Measurements from ENCODE around the gene PFDN6.

DNA sequence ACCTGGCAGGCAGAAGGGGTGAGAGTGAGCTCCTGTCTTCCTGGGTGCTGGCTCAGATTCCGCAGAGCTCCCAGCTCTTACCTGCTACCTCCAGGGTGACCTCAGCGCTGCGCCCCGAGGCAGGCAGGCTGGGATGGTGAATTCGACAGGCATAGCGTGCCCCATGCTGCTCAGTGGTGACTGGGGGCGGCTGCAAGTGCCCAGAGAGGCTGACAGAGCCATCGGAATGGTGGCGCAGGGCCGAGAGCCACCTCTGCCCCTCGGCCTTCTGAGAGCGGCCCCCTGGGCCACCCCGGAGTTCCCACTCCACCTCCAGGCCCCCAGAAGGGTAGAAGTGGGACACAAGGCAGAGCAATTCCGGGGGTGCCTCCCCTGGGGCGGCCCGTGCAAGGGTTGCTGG is 14.8 kb downstream of the PFDN6 start:
- TF ChIP-seq JUND (IDR thresholded peaks at IDR 0.05) (no peak), FOXJ3 (CRISPR knock-in tag; IDR thresholded peaks at IDR 0.05) (no peak), RFX5 (IDR thresholded peaks at IDR 0.05; ENCODE audit: low read length) (no peak)

Data from SK-N-SH (cell line).